HL-60/S4 (cell line): Measurements from ENCODE around the gene ATN1.
"Not testable (repeated sequence)": the region's sequence is repeated elsewhere in the genome, so short reads cannot be mapped to it uniquely, and the experiment has no call there.

ENCODE experiments used
- in situ Hi-C: fragments of 300-500 bp; cut with MboI; formaldehyde crosslinking; loops from 2 replicates; pipeline ENCODE4 v1.14.3; 2022; ENCODE audit warnings: low sequenced_read_pairs

The ATN1 gene

GRCh38 chr12:6904280-6905276 lies 23.2 kb upstream of the ATN1 start, which contains the start of gene LRRC23:
Gene LRRC23, plus strand, starts transcription at chr12:6904822. Its CDS starts 812 bp downstream, at chr12:6905634.
- in situ Hi-C loops, result no loop called here

GRCh38 chr12:6905414-6906040 lies 22.2 kb upstream of the ATN1 start:
- in situ Hi-C loops, result no loop called here

GRCh38 chr12:6908141-6908540 lies 19.6 kb upstream of the ATN1 start:
- in situ Hi-C loops, result not testable (repeated sequence)

- in situ Hi-C loops, result no loop called here
Measured at GRCh38 chr12:6909421-6910145, 18.2 kb upstream of the ATN1 start.

DNA sequence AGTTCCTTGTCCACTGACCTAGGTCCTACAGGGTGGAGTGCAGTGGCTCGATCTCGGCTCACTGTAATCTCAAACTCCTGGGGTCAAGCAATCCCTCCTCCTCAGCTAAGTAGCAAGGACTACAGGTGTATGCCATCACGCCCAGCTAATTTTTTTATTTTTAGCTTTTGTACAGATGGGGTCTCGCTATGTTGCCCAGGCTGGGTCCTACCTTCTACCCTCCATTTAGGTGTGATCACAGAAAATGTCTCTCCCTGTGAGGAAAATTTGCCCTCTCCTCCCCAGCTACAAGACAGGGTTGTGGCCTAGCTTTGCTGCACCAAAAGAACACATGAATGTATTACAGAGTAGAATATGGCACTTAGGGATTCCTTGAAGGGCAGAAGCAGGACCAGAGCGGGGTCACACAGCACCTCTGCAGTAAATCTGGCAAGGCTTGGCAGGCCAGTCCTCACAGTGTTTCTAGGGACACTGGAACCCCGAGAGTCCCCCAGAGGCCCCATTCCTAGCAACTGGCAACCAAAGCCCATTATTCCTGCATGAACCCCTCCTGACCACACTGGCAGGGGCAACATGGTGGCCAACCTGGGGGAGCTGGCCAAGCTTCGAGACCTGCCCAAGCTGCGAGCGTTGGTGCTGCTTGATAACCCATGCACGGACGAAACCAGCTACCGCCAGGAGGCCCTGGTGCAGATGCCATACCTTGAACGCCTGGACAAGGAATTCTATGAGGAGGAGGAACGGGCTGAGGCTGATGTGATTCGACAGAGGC lies 15.4 kb upstream of the ATN1 start:
- in situ Hi-C loops, result no loop called here

DNA sequence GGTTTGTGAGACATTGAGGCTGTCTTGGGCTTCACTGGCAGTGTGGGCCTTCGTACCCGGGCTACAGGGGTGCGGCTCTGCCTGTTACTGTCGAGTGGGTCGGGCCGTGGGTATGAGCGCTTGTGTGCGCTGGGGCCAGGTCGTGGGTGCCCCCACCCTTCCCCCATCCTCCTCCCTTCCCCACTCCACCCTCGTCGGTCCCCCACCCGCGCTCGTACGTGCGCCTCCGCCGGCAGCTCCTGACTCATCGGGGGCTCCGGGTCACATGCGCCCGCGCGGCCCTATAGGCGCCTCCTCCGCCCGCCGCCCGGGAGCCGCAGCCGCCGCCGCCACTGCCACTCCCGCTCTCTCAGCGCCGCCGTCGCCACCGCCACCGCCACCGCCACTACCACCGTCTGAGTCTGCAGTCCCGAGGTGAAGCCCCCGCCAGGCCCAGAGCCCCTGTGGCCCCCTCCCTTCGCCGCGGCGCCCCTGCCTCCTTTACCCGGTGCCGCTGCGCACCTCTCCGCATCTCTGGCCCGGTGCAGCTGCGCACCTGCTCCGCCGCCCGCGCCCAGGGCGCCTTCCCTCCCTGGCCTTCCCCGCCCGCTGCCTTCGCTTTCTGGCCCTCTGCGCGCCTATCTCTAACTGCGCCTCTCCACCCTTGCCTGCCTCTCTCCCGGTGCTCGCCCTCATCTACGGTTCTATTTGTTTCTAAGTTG lies 13.4 kb upstream of the ATN1 start, which contains the start of gene ENO2:
Gene ENO2 (plus strand): TSS at position 335 of the 701 bp plus-strand sequence. CDS start 1,253 bp downstream, outside the sequence.
- in situ Hi-C loops, result no loop called here

DNA sequence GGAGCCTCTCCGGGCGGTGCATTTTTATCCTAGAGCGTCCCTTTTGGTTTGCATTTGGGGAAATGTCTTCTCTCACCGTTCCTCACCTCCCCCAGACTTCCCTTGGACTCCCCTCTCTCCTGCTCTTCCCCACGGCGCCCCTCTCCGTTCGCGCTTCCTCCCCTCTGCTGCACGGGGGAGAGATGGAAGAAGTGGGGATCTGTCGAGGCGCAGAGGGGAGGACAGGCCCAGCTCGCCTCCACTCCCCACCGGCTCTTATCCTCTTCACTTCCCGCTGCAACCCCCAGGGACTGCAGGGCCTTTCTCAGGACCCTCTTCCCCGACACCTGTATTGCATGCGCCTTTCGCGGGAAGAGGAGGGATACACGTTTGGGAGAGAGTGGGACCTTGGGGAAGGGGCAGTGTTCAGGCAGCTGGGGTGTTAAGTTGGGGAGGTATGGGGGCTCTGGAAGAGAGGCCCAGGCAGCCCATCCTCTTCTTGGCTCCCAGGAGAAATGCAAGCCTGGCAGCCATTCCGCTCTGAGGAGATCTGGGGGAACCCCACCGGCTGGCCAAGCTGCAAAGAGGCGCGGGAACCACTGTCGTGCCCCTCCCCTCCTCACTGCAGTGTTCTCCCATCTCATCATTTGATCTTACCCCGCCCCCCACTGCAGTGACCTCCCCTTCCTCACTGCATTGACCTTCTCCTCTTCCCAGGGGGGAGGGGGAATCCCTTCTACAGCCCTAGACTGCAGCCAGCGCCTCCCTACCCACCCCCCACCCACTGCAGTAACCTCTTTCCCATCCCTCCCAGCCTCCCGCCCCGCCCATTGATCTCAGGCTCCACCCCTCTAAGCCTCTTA lies 12.6 kb upstream of the ATN1 start:
- in situ Hi-C loops, result no loop called here

- in situ Hi-C loops, result no loop called here
Measured at GRCh38 chr12:6915789-6916285, 11.9 kb upstream of the ATN1 start.

DNA sequence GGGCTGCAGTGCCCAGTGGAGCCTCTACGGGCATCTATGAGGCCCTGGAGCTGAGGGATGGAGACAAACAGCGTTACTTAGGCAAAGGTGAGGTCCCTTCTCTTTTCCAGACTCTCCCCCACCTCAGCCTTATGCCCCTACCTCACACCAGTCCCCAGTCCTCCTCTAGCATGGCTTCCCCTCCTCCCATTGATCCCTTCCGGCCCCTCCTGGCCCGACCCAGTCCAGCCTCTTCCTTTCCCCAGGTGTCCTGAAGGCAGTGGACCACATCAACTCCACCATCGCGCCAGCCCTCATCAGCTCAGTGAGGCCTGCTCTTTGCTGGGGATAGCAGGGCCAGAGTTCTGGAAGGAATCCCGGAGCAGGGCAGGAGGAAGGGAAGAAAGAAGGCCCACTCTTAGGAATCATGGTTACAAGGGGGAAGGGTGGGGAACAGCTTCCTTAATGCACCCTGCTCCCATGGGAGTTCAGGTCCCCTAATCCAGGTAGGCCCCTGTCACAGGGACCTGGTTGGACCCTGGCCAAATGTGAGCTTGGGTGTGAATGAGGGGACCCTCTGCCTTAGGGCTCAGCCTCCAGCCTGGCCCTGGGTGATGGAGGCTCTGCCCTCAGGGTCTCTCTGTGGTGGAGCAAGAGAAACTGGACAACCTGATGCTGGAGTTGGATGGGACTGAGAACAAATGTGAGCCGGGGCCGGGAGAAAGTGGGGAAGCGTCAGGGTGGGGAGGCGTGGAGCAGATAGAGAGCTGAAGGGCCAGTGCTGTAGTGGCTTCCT lies 11.1 kb upstream of the ATN1 start:
- in situ Hi-C loops, result no loop called here

GRCh38 chr12:6917491-6918231 lies 10.1 kb upstream of the ATN1 start:
- in situ Hi-C loops, result no loop called here

GRCh38 chr12:6919588-6919987 lies 8.2 kb upstream of the ATN1 start:
- in situ Hi-C loops, result no loop called here

GRCh38 chr12:6921539-6921938 lies 6.2 kb upstream of the ATN1 start:
- in situ Hi-C loops, result no loop called here

- in situ Hi-C loops, result no loop called here
Measured at GRCh38 chr12:6921996-6922946, 5.5 kb upstream of the ATN1 start.

GRCh38 chr12:6923003-6923732 lies 4.6 kb upstream of the ATN1 start:
- in situ Hi-C loops, result no loop called here

DNA sequence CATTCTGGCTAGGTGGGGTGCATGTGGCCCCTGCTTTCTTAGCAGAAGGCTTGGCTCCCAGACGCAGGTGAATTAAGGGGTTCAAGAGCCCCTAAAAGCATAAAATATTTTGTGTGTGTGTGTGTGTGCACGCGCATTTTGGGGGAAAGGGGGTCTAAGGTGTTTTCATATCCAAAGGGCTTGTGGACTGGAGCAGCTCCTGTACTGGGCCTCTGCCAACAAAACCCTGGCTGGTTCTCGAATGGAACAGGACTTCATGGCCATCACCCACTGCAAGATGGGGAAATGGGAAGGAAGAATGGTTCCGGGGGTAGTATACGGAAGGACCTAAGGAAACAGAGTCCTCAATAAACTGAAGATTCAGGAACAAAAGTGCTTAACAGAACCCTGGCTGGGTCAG lies 3.9 kb upstream of the ATN1 start:
- in situ Hi-C loops, result no loop called here

GRCh38 chr12:6925239-6925539 lies 2.6 kb upstream of the ATN1 start:
- in situ Hi-C loops, result loop anchor here (25.0 kb wide), 1 partner anchor 187 kb away; the partner anchor contains the start of gene C1RL
